DND-41 (cell line): ENCODE results near the gene LGALS9C.
"Not testable (repeated sequence)": the region's sequence is repeated elsewhere in the genome, so short reads cannot be mapped to it uniquely, and the experiment has no call there.

ENCODE experiments used
- EZH2 ChIP-seq: IDR thresholded peaks from 3 replicates; pipeline ENCODE4 v1.6.1; 2012; ENCODE audit warnings: borderline replicate concordance, low read depth, mild to moderate bottlenecking, moderate library complexity, low read length, inconsistent platforms; ENCODE audit not compliant: severe bottlenecking
- TF ChIP-seq, protein P1 (sequence below): IDR thresholded peaks from 2 replicates; pipeline ENCODE4 v1.5.1; 2012; ENCODE audit warnings: borderline replicate concordance, low read length, moderate library complexity, mild to moderate bottlenecking; ENCODE audit not compliant: poor library complexity, severe bottlenecking; ENCODE audit errors: extremely low read depth

DNA sequence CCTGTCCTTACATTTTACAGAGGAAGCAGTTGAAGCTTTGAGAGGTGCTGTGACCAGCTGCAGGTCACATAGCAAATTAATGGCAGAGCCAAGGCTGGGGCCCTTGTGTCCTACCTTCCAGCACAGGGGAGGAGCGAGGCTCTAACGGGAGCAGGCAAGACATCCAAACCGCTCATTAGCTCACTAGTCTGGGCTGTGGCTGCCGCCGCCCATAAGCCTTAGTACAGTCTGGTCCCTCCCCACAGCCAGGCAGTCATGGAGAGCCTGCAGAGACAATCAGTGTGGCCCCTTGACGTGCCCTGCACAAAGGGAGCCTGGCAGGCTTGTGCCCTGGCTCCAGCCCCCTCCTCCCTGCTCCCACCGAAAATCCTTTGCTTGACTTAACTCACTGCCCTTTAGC lies 25.6 kb upstream of the LGALS9C start:
- TF ChIP-seq, protein P1, sequence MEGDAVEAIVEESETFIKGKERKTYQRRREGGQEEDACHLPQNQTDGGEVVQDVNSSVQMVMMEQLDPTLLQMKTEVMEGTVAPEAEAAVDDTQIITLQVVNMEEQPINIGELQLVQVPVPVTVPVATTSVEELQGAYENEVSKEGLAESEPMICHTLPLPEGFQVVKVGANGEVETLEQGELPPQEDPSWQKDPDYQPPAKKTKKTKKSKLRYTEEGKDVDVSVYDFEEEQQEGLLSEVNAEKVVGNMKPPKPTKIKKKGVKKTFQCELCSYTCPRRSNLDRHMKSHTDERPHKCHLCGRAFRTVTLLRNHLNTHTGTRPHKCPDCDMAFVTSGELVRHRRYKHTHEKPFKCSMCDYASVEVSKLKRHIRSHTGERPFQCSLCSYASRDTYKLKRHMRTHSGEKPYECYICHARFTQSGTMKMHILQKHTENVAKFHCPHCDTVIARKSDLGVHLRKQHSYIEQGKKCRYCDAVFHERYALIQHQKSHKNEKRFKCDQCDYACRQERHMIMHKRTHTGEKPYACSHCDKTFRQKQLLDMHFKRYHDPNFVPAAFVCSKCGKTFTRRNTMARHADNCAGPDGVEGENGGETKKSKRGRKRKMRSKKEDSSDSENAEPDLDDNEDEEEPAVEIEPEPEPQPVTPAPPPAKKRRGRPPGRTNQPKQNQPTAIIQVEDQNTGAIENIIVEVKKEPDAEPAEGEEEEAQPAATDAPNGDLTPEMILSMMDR = not testable (repeated sequence)
- TF ChIP-seq EZH2 = not testable (repeated sequence)
